Measurements from ENCODE around the gene TSHZ1.

Gene TSHZ1

DNA sequence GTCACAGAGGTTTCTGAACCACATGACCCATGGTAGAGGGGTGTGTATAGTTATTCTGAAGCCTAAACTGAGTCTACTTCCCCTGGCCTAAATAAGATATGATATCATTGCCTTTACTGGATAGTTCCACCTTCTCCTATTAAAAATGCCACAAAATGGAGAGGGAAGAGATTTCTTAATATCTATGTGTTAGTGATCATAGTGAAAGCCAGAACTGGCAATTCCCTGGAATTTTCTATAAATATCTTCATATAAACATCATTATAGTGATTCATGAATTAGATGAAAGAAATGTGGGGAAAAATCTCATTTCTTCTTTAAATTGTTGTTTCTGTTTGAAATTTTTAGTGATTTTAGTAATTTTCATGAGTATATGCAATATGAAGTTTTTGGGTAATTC, 45.8 kb downstream of the TSHZ1 start:
- no peaks in the 10 kb centered on the region for H4K20me1 ChIP-seq (ENCODE audit: insufficient read depth, low read length)
- H3K4me3 ChIP-seq (ENCODE audit: low read depth, low read length, poor library complexity, severe bottlenecking): no peak overlapping the region
- H3K27ac ChIP-seq (ENCODE audit: low read depth, low read length, poor library complexity, severe bottlenecking): no peak overlapping the region
- no peaks in the 10 kb centered on the region for H3K79me2 ChIP-seq (ENCODE audit: insufficient read depth, low read length)
- H3K9me2 ChIP-seq (ENCODE audit: low read depth, low read length): no peaks in the 10 kb centered on the region
- no peak overlapping the region for H3K9ac ChIP-seq (ENCODE audit: low read length)
- no peak overlapping the region for H3K4me2 ChIP-seq (ENCODE audit: low read length)
- no peaks in the 10 kb centered on the region for H3K36me3 ChIP-seq (ENCODE audit: insufficient read depth, low read length)
- TF ChIP-seq, protein P1, sequence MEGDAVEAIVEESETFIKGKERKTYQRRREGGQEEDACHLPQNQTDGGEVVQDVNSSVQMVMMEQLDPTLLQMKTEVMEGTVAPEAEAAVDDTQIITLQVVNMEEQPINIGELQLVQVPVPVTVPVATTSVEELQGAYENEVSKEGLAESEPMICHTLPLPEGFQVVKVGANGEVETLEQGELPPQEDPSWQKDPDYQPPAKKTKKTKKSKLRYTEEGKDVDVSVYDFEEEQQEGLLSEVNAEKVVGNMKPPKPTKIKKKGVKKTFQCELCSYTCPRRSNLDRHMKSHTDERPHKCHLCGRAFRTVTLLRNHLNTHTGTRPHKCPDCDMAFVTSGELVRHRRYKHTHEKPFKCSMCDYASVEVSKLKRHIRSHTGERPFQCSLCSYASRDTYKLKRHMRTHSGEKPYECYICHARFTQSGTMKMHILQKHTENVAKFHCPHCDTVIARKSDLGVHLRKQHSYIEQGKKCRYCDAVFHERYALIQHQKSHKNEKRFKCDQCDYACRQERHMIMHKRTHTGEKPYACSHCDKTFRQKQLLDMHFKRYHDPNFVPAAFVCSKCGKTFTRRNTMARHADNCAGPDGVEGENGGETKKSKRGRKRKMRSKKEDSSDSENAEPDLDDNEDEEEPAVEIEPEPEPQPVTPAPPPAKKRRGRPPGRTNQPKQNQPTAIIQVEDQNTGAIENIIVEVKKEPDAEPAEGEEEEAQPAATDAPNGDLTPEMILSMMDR (IDR thresholded peaks at IDR 0.05; ENCODE audit: low read length): no peak
- TF ChIP-seq EZH2 (IDR thresholded peaks at IDR 0.05; ENCODE audit: borderline replicate concordance, low read length): no peak
- H2AFZ ChIP-seq (ENCODE audit: low read length): no peak overlapping the region
- no peaks in the 10 kb centered on the region for H3F3A ChIP-seq (ENCODE audit: insufficient read depth, low read length)
- H3K9me3 ChIP-seq (ENCODE audit: low read length): no peaks in the 10 kb centered on the region
- H3K27me3 ChIP-seq (ENCODE audit: insufficient read depth, low read length): no peaks in the 10 kb centered on the region
- no peaks in the 10 kb centered on the region for H3K4me1 ChIP-seq (ENCODE audit: insufficient read depth, low read length, severe bottlenecking)

DNA sequence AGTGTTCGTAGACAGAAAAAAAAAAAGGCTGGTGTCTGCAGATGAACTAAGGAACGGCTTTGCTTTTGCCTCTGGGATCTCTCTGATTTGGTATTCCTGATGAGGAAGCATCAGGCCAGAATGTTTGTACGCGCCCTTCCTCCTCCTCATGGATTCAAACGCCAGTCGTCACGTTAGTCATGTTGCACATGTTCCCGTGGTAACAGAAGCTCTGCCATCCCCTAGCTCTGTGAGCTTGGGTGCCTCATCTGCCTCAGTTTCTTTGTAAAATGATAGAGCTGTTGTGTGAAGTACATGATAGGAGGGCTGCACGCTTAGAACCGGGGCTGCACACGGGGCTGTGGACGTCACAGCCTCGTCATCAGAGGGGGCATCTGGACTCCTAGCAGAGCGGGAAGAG, 47.0 kb downstream of the TSHZ1 start:
- no peaks in the 10 kb centered on the region for H3F3A ChIP-seq (ENCODE audit: insufficient read depth, low read length)
- no peaks in the 10 kb centered on the region for H3K36me3 ChIP-seq (ENCODE audit: insufficient read depth, low read length)
- H4K20me1 ChIP-seq (ENCODE audit: insufficient read depth, low read length): no peaks in the 10 kb centered on the region
- H3K4me3 ChIP-seq (ENCODE audit: low read depth, low read length, poor library complexity, severe bottlenecking): no peak overlapping the region
- no peak overlapping the region for H3K4me2 ChIP-seq (ENCODE audit: low read length)
- H3K27me3 ChIP-seq (ENCODE audit: insufficient read depth, low read length): no peaks in the 10 kb centered on the region
- H3K9ac ChIP-seq (ENCODE audit: low read length): no peak overlapping the region
- H2AFZ ChIP-seq (ENCODE audit: low read length): no peak overlapping the region
- no peaks in the 10 kb centered on the region for H3K79me2 ChIP-seq (ENCODE audit: insufficient read depth, low read length)
- H3K4me1 ChIP-seq (ENCODE audit: insufficient read depth, low read length, severe bottlenecking): no peaks in the 10 kb centered on the region
- H3K27ac ChIP-seq (ENCODE audit: low read depth, low read length, poor library complexity, severe bottlenecking): no peak overlapping the region
- H3K9me3 ChIP-seq (ENCODE audit: low read length): no peaks in the 10 kb centered on the region
- TF ChIP-seq EZH2 (IDR thresholded peaks at IDR 0.05; ENCODE audit: borderline replicate concordance, low read length): no peak
- TF ChIP-seq, protein P1 (IDR thresholded peaks at IDR 0.05; ENCODE audit: low read length): no peak
- no peaks in the 10 kb centered on the region for H3K9me2 ChIP-seq (ENCODE audit: low read depth, low read length)

DNA sequence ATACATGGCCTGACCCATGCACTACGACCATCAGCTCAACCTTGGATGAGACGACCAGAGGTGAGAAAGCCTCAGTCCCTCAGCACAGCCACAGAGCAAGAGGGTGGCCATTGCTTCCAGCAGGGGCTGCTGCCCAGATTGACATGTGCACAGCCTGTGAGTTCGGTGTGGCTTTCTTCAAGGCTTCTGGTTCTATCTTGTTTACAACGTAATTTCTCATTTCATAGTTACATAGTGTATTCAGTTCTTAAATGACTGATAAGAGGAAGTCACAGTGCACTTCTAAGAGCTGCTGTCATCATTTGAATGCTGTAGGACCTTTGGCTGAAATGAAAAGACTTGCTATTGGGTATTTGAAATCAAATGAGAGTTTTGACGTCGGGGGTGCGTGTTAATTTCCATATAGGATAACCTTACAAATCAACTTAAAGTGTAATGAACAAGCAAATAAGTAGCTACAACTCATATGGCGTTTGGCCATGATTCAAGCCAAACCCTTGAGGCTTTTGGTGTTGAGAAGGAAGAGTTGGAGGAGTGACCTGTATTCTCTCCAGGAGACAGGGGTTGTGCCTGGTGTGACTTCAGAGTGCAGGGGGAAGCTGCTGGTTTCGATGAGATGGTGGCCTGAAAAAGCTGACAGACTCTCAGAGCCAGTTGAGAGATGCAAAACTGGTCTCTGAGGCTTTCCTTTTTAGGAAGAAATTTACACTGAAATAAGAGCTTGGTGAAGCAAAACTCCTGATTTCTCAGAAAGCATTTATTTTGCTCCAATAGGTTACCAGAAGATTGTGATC, 51.0 kb downstream of the TSHZ1 start:
- Histone ChIP-seq H3K9me2 (ENCODE audit: low read depth, low read length) (no peaks in the 10 kb centered on the region), H3K9me3 (ENCODE audit: low read length) (no peaks in the 10 kb centered on the region), H3K4me1 (ENCODE audit: insufficient read depth, low read length, severe bottlenecking) (no peaks in the 10 kb centered on the region), H3K9ac (ENCODE audit: low read length) (no peak overlapping the region), H3K36me3 (ENCODE audit: insufficient read depth, low read length) (no peaks in the 10 kb centered on the region), H2AFZ (ENCODE audit: low read length) (no peak overlapping the region), H3K27ac (ENCODE audit: low read depth, low read length, poor library complexity, severe bottlenecking) (no peak overlapping the region), H3F3A (ENCODE audit: insufficient read depth, low read length) (no peaks in the 10 kb centered on the region), H3K4me2 (ENCODE audit: low read length) (no peak overlapping the region), H4K20me1 (ENCODE audit: insufficient read depth, low read length) (no peaks in the 10 kb centered on the region), H3K27me3 (ENCODE audit: insufficient read depth, low read length) (0 out of 2 replicates have a peak, but pooled peaks cover 4% of the 10 kb centered on the region), H3K79me2 (ENCODE audit: insufficient read depth, low read length) (no peaks in the 10 kb centered on the region), H3K4me3 (ENCODE audit: low read depth, low read length, poor library complexity, severe bottlenecking) (no peak overlapping the region)
- TF ChIP-seq, protein P1 (IDR thresholded peaks at IDR 0.05; ENCODE audit: low read length): no peak
- TF ChIP-seq EZH2 (IDR thresholded peaks at IDR 0.05; ENCODE audit: borderline replicate concordance, low read length): no peak
